IMR-90 (cell line): Measurements from ENCODE around the gene ARNT2. TPM values are rescaled to one million over a fixed set of nuclear protein-coding genes. Genes with fewer than 3 reads are reported as not detected.

ENCODE experiments used
- ATAC-seq: fragments of 200-7000 bp; cut with Tn5 transposase; 2 replicates; pipeline ENCODE4 v1.9.1; 2020; ENCODE audit warnings: low read depth, mild to moderate bottlenecking, moderate library complexity
- BruUV-seq: library from RNA; stranded (reverse); fragments of 400-500 nt; replicated peaks from 2 replicates; lab custom pipeline; 2021; lab: Mats Ljungman, UMichigan
- CTCF ChIA-PET: fragments of 300-600 bp; formaldehyde crosslinking; extraction: SDS; loops from one replicate; lab custom pipeline; 2021; ENCODE audit warnings: antibody characterized with exemption; lab: Yijun Ruan, JAX
- POLR2A ChIA-PET: fragments of 300-600 bp; sonication (Branson Sonifier 250); formaldehyde crosslinking; loops from one replicate; lab custom pipeline; 2022; ENCODE audit warnings: antibody characterized with exemption; ENCODE audit not compliant: unreplicated experiment; lab: Charles Lee
- DNase-seq: peaks from one replicate; pipeline ENCODE4 v3.0.0; 2013
- H2AFZ ChIP-seq: replicated peaks from 2 replicates; pipeline ENCODE3; 2013; ENCODE audit warnings: low read length, mild to moderate bottlenecking; ENCODE audit not compliant: poor library complexity
- H2AK5ac ChIP-seq: 2 replicates; pipeline ENCODE4 v1.6.1; 2013; ENCODE audit warnings: low read depth, low read length, inconsistent platforms
- H2AK9ac ChIP-seq: replicated peaks from 2 replicates; pipeline ENCODE3; 2013; ENCODE audit warnings: mild to moderate bottlenecking, low read depth, low read length, moderate library complexity; ENCODE audit not compliant: poor library complexity
- H2BK120ac ChIP-seq: 2 replicates; pipeline ENCODE4 v1.6.1; 2013; ENCODE audit warnings: low read depth, low read length, inconsistent platforms
- H2BK15ac ChIP-seq: 3 replicates; pipeline ENCODE4 v1.6.1; 2013; ENCODE audit warnings: low read depth, low read length, inconsistent platforms
- H2BK20ac ChIP-seq: 2 replicates; pipeline ENCODE4 v1.6.1; 2013; ENCODE audit warnings: low read depth, mild to moderate bottlenecking, inconsistent platforms, low read length, moderate library complexity
- H2BK5ac ChIP-seq: 2 replicates; pipeline ENCODE4 v1.6.1; 2013; ENCODE audit warnings: mild to moderate bottlenecking, low read depth, low read length, inconsistent platforms; ENCODE audit not compliant: poor library complexity, severe bottlenecking
- H3K14ac ChIP-seq: replicated peaks from 2 replicates; pipeline ENCODE4 v1.6.1; 2013; ENCODE audit warnings: low read depth, low read length, inconsistent platforms
- H3K18ac ChIP-seq: 2 replicates; pipeline ENCODE4 v1.6.1; 2013; ENCODE audit warnings: low read depth, low read length, control low read depth
- H3K23ac ChIP-seq: 2 replicates; pipeline ENCODE4 v1.6.1; 2013; ENCODE audit warnings: low read depth, low read length, inconsistent platforms
- H3K27ac ChIP-seq: 2 replicates; pipeline ENCODE4 v1.5.1; 2013; ENCODE audit warnings: mild to moderate bottlenecking, control low read depth, low read length; ENCODE audit not compliant: insufficient read depth
- H3K27me3 ChIP-seq: 2 replicates; pipeline ENCODE4 v1.6.1; 2013; ENCODE audit warnings: low read length; ENCODE audit not compliant: control insufficient read depth, insufficient read depth
- H3K36me3 ChIP-seq: 2 replicates; pipeline ENCODE4 v1.6.1; 2013; ENCODE audit warnings: low read length, mixed read lengths; ENCODE audit not compliant: control insufficient read depth, insufficient read depth
- H3K4ac ChIP-seq: 2 replicates; pipeline ENCODE4 v1.6.1; 2013; ENCODE audit warnings: low read depth, low read length, inconsistent platforms
- H3K4me1 ChIP-seq: 2 replicates; pipeline ENCODE4 v1.6.1; 2013; ENCODE audit warnings: low read length, mixed read lengths; ENCODE audit not compliant: control insufficient read depth, insufficient read depth
- H3K4me2 ChIP-seq: 2 replicates; pipeline ENCODE4 v1.6.1; 2013; ENCODE audit warnings: low read depth, mild to moderate bottlenecking, control low read depth, low read length, moderate library complexity
- H3K4me3 ChIP-seq: 2 replicates; pipeline ENCODE4 v1.5.1; 2013; ENCODE audit warnings: low read depth, mild to moderate bottlenecking, control low read depth, low read length, moderate library complexity; ENCODE audit not compliant: insufficient read depth
- H3K56ac ChIP-seq: 2 replicates; pipeline ENCODE4 v1.6.1; 2013; ENCODE audit warnings: low read length, inconsistent platforms; ENCODE audit not compliant: insufficient read depth; ENCODE audit errors: extremely low read depth
- H3K79me1 ChIP-seq, 2 experiments: 2 replicates each; pipeline ENCODE4 v1.6.1; 2013; ENCODE audit warnings: low read length in 2 of 2, inconsistent platforms in 1 of 2, low read depth in 1 of 2
- H3K9ac ChIP-seq: 2 replicates; pipeline ENCODE4 v1.6.1; 2013; ENCODE audit warnings: low read depth, low read length, control low read depth
- H3K9me1 ChIP-seq: 2 replicates; pipeline ENCODE4 v1.6.1; 2013; ENCODE audit warnings: low read length, inconsistent platforms; ENCODE audit not compliant: insufficient read depth
- H3K9me3 ChIP-seq: 2 replicates; pipeline ENCODE4 v1.6.1; 2013; ENCODE audit warnings: low read length; ENCODE audit not compliant: control insufficient read depth, insufficient read depth
- H4K20me1 ChIP-seq: 2 replicates; pipeline ENCODE4 v1.6.1; 2013; ENCODE audit warnings: low read length, inconsistent platforms; ENCODE audit not compliant: insufficient read depth
- H4K5ac ChIP-seq: 2 replicates; pipeline ENCODE4 v1.6.1; 2013; ENCODE audit warnings: mild to moderate bottlenecking, low read depth, low read length, control low read depth
- H4K8ac ChIP-seq, 2 experiments: 2 replicates each; pipeline ENCODE4 v1.6.1; 2013; ENCODE audit warnings: low read depth in 2 of 2, low read length in 2 of 2, control low read depth in 1 of 2, inconsistent platforms in 1 of 2
- H4K91ac ChIP-seq: 2 replicates; pipeline ENCODE4 v1.6.1; 2013; ENCODE audit warnings: low read depth, low read length, inconsistent platforms; ENCODE audit not compliant: insufficient read depth
- BHLHE40 ChIP-seq: fragments of 150-350 bp; IDR thresholded peaks from 2 replicates; pipeline ENCODE4 v1.6.1; 2016; ENCODE audit warnings: mild to moderate bottlenecking, low read depth, low read length
- CEBPB ChIP-seq: IDR thresholded peaks from 2 replicates; pipeline ENCODE4 v1.6.1; 2012; ENCODE audit warnings: low read depth, low read length, improper control_type of control experiment
- CHD1 ChIP-seq: IDR thresholded peaks from 2 replicates; pipeline ENCODE4 v1.6.1; 2012; ENCODE audit warnings: low read depth, low read length, improper control_type of control experiment
- CTCF ChIP-seq: conservative IDR thresholded peaks from 2 replicates; pipeline ENCODE4 v1.5.1; 2012; ENCODE audit warnings: mild to moderate bottlenecking, low read depth, low read length, improper control_type of control experiment
- FOS ChIP-seq: fragments of 150-350 bp; IDR thresholded peaks from 2 replicates; pipeline ENCODE4 v1.6.1; 2016; ENCODE audit warnings: low read depth, low read length
- MAFK ChIP-seq: IDR thresholded peaks from 2 replicates; pipeline ENCODE4 v1.6.1; 2012; ENCODE audit warnings: low read depth, low read length, improper control_type of control experiment
- MAZ ChIP-seq: IDR thresholded peaks from 2 replicates; pipeline ENCODE4 v1.6.1; 2012; ENCODE audit warnings: low read depth, mild to moderate bottlenecking, low read length, improper control_type of control experiment, moderate library complexity, borderline replicate concordance
- MXI1 ChIP-seq: IDR thresholded peaks from 2 replicates; pipeline ENCODE4 v1.6.1; 2012; ENCODE audit warnings: low read depth, mild to moderate bottlenecking, low read length, moderate library complexity, borderline replicate concordance
- POLR2A ChIP-seq: IDR thresholded peaks from 2 replicates; pipeline ENCODE4 v1.6.1; 2012; ENCODE audit warnings: mild to moderate bottlenecking, low read depth, low read length
- RAD21 ChIP-seq: IDR thresholded peaks from 2 replicates; pipeline ENCODE4 v1.6.1; 2012; ENCODE audit warnings: low read length, improper control_type of control experiment
- RCOR1 ChIP-seq: IDR thresholded peaks from 2 replicates; pipeline ENCODE4 v1.6.1; 2012; ENCODE audit warnings: mild to moderate bottlenecking, low read length, improper control_type of control experiment; ENCODE audit not compliant: insufficient replicate concordance
- RFX5 ChIP-seq: IDR thresholded peaks from 2 replicates; pipeline ENCODE4 v1.8.0; 2012; ENCODE audit warnings: low read depth, mild to moderate bottlenecking, low read length, moderate library complexity
- USF2 ChIP-seq: fragments of 150-350 bp; IDR thresholded peaks from 2 replicates; pipeline ENCODE4 v1.6.1; 2017; ENCODE audit warnings: mild to moderate bottlenecking, antibody characterized with exemption, low read length, low read depth
- WGBS, 2 experiments: methylation state at CpG; one replicate each; pipeline versions ENCODE4 v1.1.5 to v1.1.7; 2013; ENCODE audit warnings: missing lambda C conversion rate in 2 of 2; ENCODE audit not compliant: insufficient read length in 1 of 2; ENCODE audit errors: extremely low coverage in 2 of 2; 5-methylcytosine and 5-hydroxymethylcytosine counted together
- dilution Hi-C: fragments of 300-500 bp; cut with HindIII; formaldehyde crosslinking; loops from one replicate; pipeline ENCODE4 v1.14.3; 2018; ENCODE audit warnings: low sequenced_read_pairs; ENCODE audit not compliant: unreplicated experiment
- in situ Hi-C: fragments of 300-500 bp; cut with MboI; formaldehyde crosslinking; loops from 3 replicates; pipeline ENCODE4 v1.14.3; 2019; ENCODE audit warnings: low sequenced_read_pairs, inconsistent platforms, mixed read lengths
- intact Hi-C: fragments of 100-400 bp; cut with micrococcal nuclease; formaldehyde crosslinking; loops from 2 replicates; pipeline ENCODE4 v1.10.0; 2022
- polyA plus RNA-seq, 3 experiments: library from polyadenylated mRNA; depleted of rRNA; stranded (reverse); fragments of >200 nt; gene quantifications; 2 replicates each; pipeline ENCODE4 v1.2.3, GENCODE V29; 2012; ENCODE audit warnings: low replicate concordance in 1 of 3
- total RNA-seq: library from RNA; depleted of rRNA; stranded (reverse); fragments of >200 nt; gene quantifications from 2 replicates; pipeline ENCODE4 v1.2.3, GENCODE V29; 2012

The ARNT2 gene
- total and polyA plus RNA-seq, 2 of the 4 experiments (the other 2 are of a cell fraction) = 18.2 to 19.0 TPM

GRCh38 chr15:80465626-80466005 is 61.4 kb downstream of the ARNT2 start:
- TF ChIP-seq RAD21 (no peak), CTCF (no peak), RFX5 (no peak), MXI1 (no peak), POLR2A (no peak), FOS (no peak), MAFK (no peak), USF2 (no peak), CEBPB (no peak), RCOR1 (no peak), BHLHE40 (no peak), CHD1 (no peak), MAZ (no peak)
- WGBS, 2 experiments = 100% methylated on average over 1 of the region's 5 CpGs; no CpG with 5 or more reads in 1 of the 2 experiments
- ATAC-seq = no peak
- peak overlapping the region; percentile 70 for H2BK120ac ChIP-seq
- H3K56ac ChIP-seq = no peak overlapping the region
- intact Hi-C loops = no loop called here
- no peak overlapping the region for H2AFZ ChIP-seq
- no peaks in the 10 kb centered on the region for H3K27me3 ChIP-seq
- peak overlapping the region; percentile 55 to 67; a peak in 3 of 4 replicates for H4K8ac ChIP-seq
- peak overlapping the region; percentile 68; the same call in 2 of the 3 replicates for H2BK15ac ChIP-seq
- in situ Hi-C loops = no loop called here
- H3K18ac ChIP-seq = peak overlapping the region; percentile 52
- H3K14ac ChIP-seq = peak overlapping the region; percentile 66
- H2BK5ac ChIP-seq = no peak overlapping the region
- peak overlapping the region; percentile 79 for H3K4ac ChIP-seq
- POLR2A ChIA-PET = no interaction called here
- no peak overlapping the region for H2AK9ac ChIP-seq
- peak overlapping the region; percentile 31 for H4K5ac ChIP-seq
- peak overlapping the region; percentile 77 for H2BK20ac ChIP-seq
- no peak overlapping the region for H3K9ac ChIP-seq
- peak overlapping the region; percentile 41; the same call in 1 of the 2 replicates for H3K23ac ChIP-seq
- H2AK5ac ChIP-seq = peak overlapping the region; percentile 57; the same call in 1 of the 2 replicates
- H4K91ac ChIP-seq = peak overlapping the region; percentile 80
- H3K4me1 ChIP-seq = peaks cover 28% of the 10 kb centered on the region
- peaks cover 3% of the 10 kb centered on the region; the same call in 1 of the 2 replicates for H3K36me3 ChIP-seq
- DNase-seq = no peak
- CTCF ChIA-PET = interaction anchor here (1.0 to 2.2 kb wide), 4 partner anchors 9 to 314 kb away, joined by 3 to 6 read pairs (median 3); partner anchors contain the start of gene CEMIP
- no peaks in the 10 kb centered on the region for H4K20me1 ChIP-seq
- H3K4me2 ChIP-seq = no peak overlapping the region
- no peaks in the 10 kb centered on the region for H3K9me3 ChIP-seq
- peaks cover 16% of the 10 kb centered on the region for H3K9me1 ChIP-seq
- peak overlapping the region; percentile 43; the same call in 1 of the 2 replicates for H3K27ac ChIP-seq
- BruUV-seq = no TSS peak
- H3K4me3 ChIP-seq = no peak overlapping the region
- dilution Hi-C loops = no loop called here
- peaks cover 0 to 10% of the 10 kb centered on the region in 2 experiments; a peak in 2 of 4 replicates for H3K79me1 ChIP-seq
